Psoas muscle (tissue), 8 donors: ENCODE data around the gene BCAR1. TPM values are rescaled to one million over a fixed set of nuclear protein-coding genes. Genes with fewer than 3 reads are reported as not detected.

Source experiments
- ATAC-seq, 4 donors: fragments of 200-7000 bp; cut with Tn5 transposase; one replicate each; pipeline ENCODE4 v1.9.1; 2020; ENCODE audit warnings: moderate library complexity in 3 of 4, mild to moderate bottlenecking in 2 of 4
- DNase-seq, 2 donors: peaks; one replicate each; pipeline ENCODE4 v3.0.0-alpha.2; 2020
- H3K27ac ChIP-seq: fragments of 200-600 bp; one replicate; pipeline ENCODE4 v1.8.0; 2022
- H3K27me3 ChIP-seq, 3 donors: fragments of 200-600 bp in 1 of 3; one replicate each; pipeline versions ENCODE4 v1.6.1 to v1.8.0; 2013 to 2022; ENCODE audit warnings: low read length in 2 of 3, mild to moderate bottlenecking in 2 of 3, moderate library complexity in 1 of 3; ENCODE audit not compliant: insufficient read depth in 3 of 3
- H3K36me3 ChIP-seq, 2 donors: fragments of 200-600 bp in 1 of 2; one replicate each; pipeline versions ENCODE4 v1.6.1 to v1.8.0; 2013 to 2022; ENCODE audit warnings: low read depth in 1 of 2, mild to moderate bottlenecking in 1 of 2, moderate library complexity in 1 of 2; ENCODE audit not compliant: insufficient read depth in 1 of 2
- H3K4me1 ChIP-seq: fragments of 200-600 bp; one replicate; pipeline ENCODE4 v1.8.0; 2022
- H3K4me3 ChIP-seq: fragments of 200-600 bp; one replicate; pipeline ENCODE4 v1.8.0; 2022; ENCODE audit warnings: mild to moderate bottlenecking
- H3K9me3 ChIP-seq: fragments of 200-600 bp; one replicate; pipeline ENCODE4 v1.8.0; 2022
- WGBS, 3 donors: extraction: QIAGEN DNeasy Blood & Tissue Kit; methylation state at CpG; one replicate each; pipeline versions ENCODE4 v1.1.6 to v1.1.7; 2013; 5-methylcytosine and 5-hydroxymethylcytosine counted together
- intact Hi-C, 2 donors: fragments of 100-400 bp; cut with DNase I; formaldehyde crosslinking; loops; one replicate each; pipeline versions ENCODE4 v1.11.0 to v1.14.2; 2022
- polyA plus RNA-seq, 3 donors: library from polyadenylated mRNA; stranded (reverse); fragments of 200-250 nt; gene quantifications; one replicate each; pipeline ENCODE4 v1.2.3, GENCODE V29; 2013
- total RNA-seq, 4 donors: library from RNA; stranded (reverse); fragmentation: NEBNext Ultra II Directional in 2 of 4; extraction: Animal tissue kit (Norgen Biotek cat#: 25700) in 2 of 4; gene quantifications; one replicate each; pipeline versions ENCODE4 v1.2.1 to v1.2.4, GENCODE V29; 2021 to 2023
- TF ChIP-seq, protein P1 (sequence below): fragments of 200-600 bp; IDR thresholded peaks from one replicate; pipeline ENCODE4 v1.8.0; 2022; ENCODE audit warnings: antibody characterized with exemption
- donor health status: healthy with polysubstance abuse.
- donor health status: DM: no; HTN: no; CAD: no; lungs with moderate emphysema.
- donor health status: Bipolar disorder and iron deficiency.
- donor health status: healthy.
- donor health status: DM: yes; HTN: yes; CAD: no.
- donor health status: DM: no; HTN: no; CAD: no.
- donor health status: DM: no; HTN: no; CAD: no.
- donor health status: DM: yes; HTN: yes; CAD: no.

BCAR1 gene
- total and polyA plus RNA-seq, 7 donors, result 61.8 to 108 (median 78.7) TPM

GRCh38 chr16:75228143-75228976 lies 23.1 kb downstream of the BCAR1 start:
- Histone ChIP-seq H3K9me3 (no peaks in the 10 kb centered on the region), H3K4me3 (no peak overlapping the region), H3K27ac (no peak overlapping the region), H3K36me3 (peaks cover 0 to 58% of the 10 kb centered on the region in 2 donors), H3K27me3 (no peaks in the 10 kb centered on the region), H3K4me1 (peaks cover 4% of the 10 kb centered on the region)
- TF ChIP-seq, protein P1, sequence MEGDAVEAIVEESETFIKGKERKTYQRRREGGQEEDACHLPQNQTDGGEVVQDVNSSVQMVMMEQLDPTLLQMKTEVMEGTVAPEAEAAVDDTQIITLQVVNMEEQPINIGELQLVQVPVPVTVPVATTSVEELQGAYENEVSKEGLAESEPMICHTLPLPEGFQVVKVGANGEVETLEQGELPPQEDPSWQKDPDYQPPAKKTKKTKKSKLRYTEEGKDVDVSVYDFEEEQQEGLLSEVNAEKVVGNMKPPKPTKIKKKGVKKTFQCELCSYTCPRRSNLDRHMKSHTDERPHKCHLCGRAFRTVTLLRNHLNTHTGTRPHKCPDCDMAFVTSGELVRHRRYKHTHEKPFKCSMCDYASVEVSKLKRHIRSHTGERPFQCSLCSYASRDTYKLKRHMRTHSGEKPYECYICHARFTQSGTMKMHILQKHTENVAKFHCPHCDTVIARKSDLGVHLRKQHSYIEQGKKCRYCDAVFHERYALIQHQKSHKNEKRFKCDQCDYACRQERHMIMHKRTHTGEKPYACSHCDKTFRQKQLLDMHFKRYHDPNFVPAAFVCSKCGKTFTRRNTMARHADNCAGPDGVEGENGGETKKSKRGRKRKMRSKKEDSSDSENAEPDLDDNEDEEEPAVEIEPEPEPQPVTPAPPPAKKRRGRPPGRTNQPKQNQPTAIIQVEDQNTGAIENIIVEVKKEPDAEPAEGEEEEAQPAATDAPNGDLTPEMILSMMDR, result no peak
- DNase-seq (no peak), ATAC-seq (no peak)
- 79 to 81% (median 81%) methylated on average over 16 to 17 of the region's 17 CpGs for WGBS, 3 donors
- intact Hi-C loops, result no loop called here

- WGBS, 3 donors, result 81 to 87% (median 82%) methylated on average over 18 of the region's 18 CpGs
- H3K9me3 ChIP-seq, result no peaks in the 10 kb centered on the region
- DNase-seq (peak in 1 of 2 donors; percentile 47), ATAC-seq (no peak)
- no peak overlapping the region for H3K4me3 ChIP-seq
- no peak overlapping the region for H3K27ac ChIP-seq
- intact Hi-C loops, result no loop called here
- TF ChIP-seq, protein P1, result no peak
- peaks cover 4% of the 10 kb centered on the region for H3K4me1 ChIP-seq
- peaks cover 0 to 50% of the 10 kb centered on the region in 2 donors for H3K36me3 ChIP-seq
- no peaks in the 10 kb centered on the region for H3K27me3 ChIP-seq
These were observed 23.9 kb downstream of the BCAR1 start for GRCh38 chr16:75227361-75228142.

GRCh38 chr16:75226550-75227360 lies 24.7 kb downstream of the BCAR1 start:
- ATAC-seq, result peak in 2 of 4 donors; percentile 8 to 11
- DNase-seq, result peak in 1 of 2 donors; percentile 51

More at GRCh38 chr16:75226550-75227360, 24.7 kb downstream of the BCAR1 start:
- Histone ChIP-seq H3K4me3 (no peak overlapping the region), H3K27me3 (no peaks in the 10 kb centered on the region), H3K27ac (no peak overlapping the region), H3K9me3 (no peaks in the 10 kb centered on the region), H3K36me3 (peaks cover 0 to 42% of the 10 kb centered on the region in 2 donors), H3K4me1 (peaks cover 4% of the 10 kb centered on the region)
- intact Hi-C loops, result no loop called here
- TF ChIP-seq, protein P1, result no peak
- WGBS, 3 donors, result 45 to 56% (median 52%) methylated on average over 19 to 22 of the region's 22 CpGs
